ENCODE measurements around the gene PGA4.

- TF ChIP-seq EZH2 (IDR thresholded peaks at IDR 0.05; ENCODE audit: borderline replicate concordance, low read depth, low read length, severe bottlenecking) (no peak), CTCF (IDR thresholded peaks at IDR 0.05; ENCODE audit: borderline replicate concordance, extremely low read depth, low read length, poor library complexity, severe bottlenecking) (no peak)
These were observed 47.2 kb upstream of the PGA4 start for GRCh38 chr11:61174949-61175348.
